WTC11 (cell line): ENCODE data around the gene FEN1. TPM values are rescaled to one million over a fixed set of nuclear protein-coding genes. Genes with fewer than 3 reads are reported as not detected.

Experiments used
- ATAC-seq: fragments of 200-7000 bp; cut with Tn5 transposase; 2 replicates; pipeline ENCODE4 v1.10.0; 2021; ENCODE audit warnings: mild to moderate bottlenecking, moderate library complexity
- CTCF ChIA-PET: fragments of 300-600 bp; sonication (Branson Sonifier 250); formaldehyde crosslinking; loops from one replicate; lab custom pipeline; 2021; ENCODE audit warnings: antibody characterized with exemption; lab: Charles Lee
- POLR2A ChIA-PET: fragments of 350-600 bp; sonication (Branson Sonifier 250); formaldehyde crosslinking; loops from one replicate; lab custom pipeline; 2021; ENCODE audit warnings: antibody characterized with exemption; lab: Charles Lee
- DNase-seq: peaks from one replicate; pipeline ENCODE4 v3.0.0; 2021; ENCODE audit warnings: low spot score
- H3K27ac Mint-ChIP-seq: 2 replicates; pipeline ENCODE4 v1.8.0; 2021; ENCODE audit warnings: mixed read lengths
- H3K27me3 Mint-ChIP-seq: 2 replicates; pipeline ENCODE4 v1.8.0; 2021; ENCODE audit warnings: low read depth, mild to moderate bottlenecking, moderate library complexity, mixed read lengths
- H3K36me3 Mint-ChIP-seq: 2 replicates; pipeline ENCODE4 v1.8.0; 2021; ENCODE audit warnings: mixed read lengths
- H3K4me1 Mint-ChIP-seq: 2 replicates; pipeline ENCODE4 v1.8.0; 2022; ENCODE audit warnings: mixed read lengths
- H3K4me3 Mint-ChIP-seq: 2 replicates; pipeline ENCODE4 v1.8.0; 2021; ENCODE audit warnings: mild to moderate bottlenecking, moderate library complexity, mixed read lengths
- H3K9me3 Mint-ChIP-seq: 2 replicates; pipeline ENCODE4 v1.8.0; 2021; ENCODE audit warnings: mixed read lengths
- ATF6 ChIP-seq: sonication (generic); formaldehyde crosslinking; IDR thresholded peaks from 2 replicates; pipeline ENCODE4 v1.8.1; 2023; ENCODE audit warnings: mild to moderate bottlenecking, missing genetic modification reagents
- FOXP4 ChIP-seq: sonication (generic); formaldehyde crosslinking; IDR thresholded peaks from 2 replicates; pipeline ENCODE4 v1.8.0; 2022; ENCODE audit warnings: mild to moderate bottlenecking, missing genetic modification reagents
- GABPB1 ChIP-seq: sonication (generic); formaldehyde crosslinking; IDR thresholded peaks from 2 replicates; pipeline ENCODE4 v1.8.1; 2023; ENCODE audit warnings: mild to moderate bottlenecking, missing genetic modification reagents
- GRHL2 ChIP-seq: fragments of 250-450 bp; sonication (Bioruptor Pico); IDR thresholded peaks from 2 replicates; pipeline ENCODE4 v1.8.0; 2022; ENCODE audit warnings: mild to moderate bottlenecking, moderate library complexity; ENCODE audit not compliant: insufficient replicate concordance, severe bottlenecking
- GTF2I ChIP-seq: fragments of 250-450 bp; sonication (Bioruptor Pico); conservative IDR thresholded peaks from 2 replicates; pipeline ENCODE4 v1.4.0; 2021; ENCODE audit warnings: mild to moderate bottlenecking
- HMGA2 ChIP-seq: fragments of 250-450 bp; sonication (Bioruptor Pico); IDR thresholded peaks from 2 replicates; pipeline ENCODE4 v1.4.0; 2021; ENCODE audit warnings: mild to moderate bottlenecking, moderate library complexity
- MLX ChIP-seq: sonication (generic); formaldehyde crosslinking; IDR thresholded peaks from 2 replicates; pipeline ENCODE4 v1.8.1; 2023; ENCODE audit warnings: mild to moderate bottlenecking, missing genetic modification reagents, moderate library complexity
- NR3C1 ChIP-seq: sonication (generic); formaldehyde crosslinking; conservative IDR thresholded peaks from 2 replicates; pipeline ENCODE4 v1.8.1; 2023; ENCODE audit warnings: low read depth, mild to moderate bottlenecking, missing genetic modification reagents
- PRDM15 ChIP-seq: sonication (generic); formaldehyde crosslinking; IDR thresholded peaks from 2 replicates; pipeline ENCODE4 v1.8.0; 2022; ENCODE audit warnings: missing genetic modification reagents
- PRRX2 ChIP-seq: fragments of 250-450 bp; sonication (Bioruptor Pico); IDR thresholded peaks from 2 replicates; pipeline ENCODE4 v1.8.0; 2021; ENCODE audit warnings: mild to moderate bottlenecking
- SOX15 ChIP-seq: fragments of 250-450 bp; sonication (Bioruptor Pico); IDR thresholded peaks from 2 replicates; pipeline ENCODE4 v1.9.0; 2021; ENCODE audit warnings: mild to moderate bottlenecking
- STAT6 ChIP-seq: sonication (generic); formaldehyde crosslinking; conservative IDR thresholded peaks from 2 replicates; pipeline ENCODE4 v1.8.1; 2023; ENCODE audit warnings: mild to moderate bottlenecking, low read depth, missing genetic modification reagents, moderate library complexity
- TP53 ChIP-seq: sonication (generic); formaldehyde crosslinking; IDR thresholded peaks from 2 replicates; pipeline ENCODE4 v1.8.1; 2023; ENCODE audit warnings: mild to moderate bottlenecking, missing genetic modification reagents
- ZNF138 ChIP-seq: sonication (generic); formaldehyde crosslinking; conservative IDR thresholded peaks from 2 replicates; pipeline ENCODE4 v1.8.1; 2022; ENCODE audit warnings: mild to moderate bottlenecking, moderate library complexity, missing genetic modification reagents
- ZNF416 ChIP-seq: fragments of 250-450 bp; sonication (Bioruptor Pico); IDR thresholded peaks from 2 replicates; pipeline ENCODE4 v1.9.0; 2021; ENCODE audit warnings: mild to moderate bottlenecking, inconsistent platforms
- ZNF423 ChIP-seq: fragments of 250-450 bp; sonication (Bioruptor Pico); IDR thresholded peaks from 2 replicates; pipeline ENCODE4 v2.1.2; 2022; ENCODE audit warnings: mild to moderate bottlenecking, moderate library complexity
- ZNF425 ChIP-seq: fragments of 250-450 bp; sonication (Bioruptor Pico); conservative IDR thresholded peaks from 2 replicates; pipeline ENCODE4 v1.9.0; 2021; ENCODE audit warnings: mild to moderate bottlenecking
- ZNF671 ChIP-seq: fragments of 250-450 bp; sonication (Bioruptor Pico); IDR thresholded peaks from 2 replicates; pipeline ENCODE4 v1.8.0; 2021; ENCODE audit warnings: mild to moderate bottlenecking
- ZSCAN18 ChIP-seq: fragments of 250-450 bp; sonication (Bioruptor Pico); IDR thresholded peaks from 2 replicates; pipeline ENCODE4 v2.1.2; 2022; ENCODE audit warnings: mild to moderate bottlenecking, moderate library complexity
- total RNA-seq: library from RNA; stranded (reverse); gene quantifications from 3 replicates; pipeline ENCODE4 v1.2.3, GENCODE V29; 2021

Gene FEN1
- total RNA-seq, 1 experiment from 2014 or later = 96.3 TPM

- no peak overlapping the region for H3K27ac Mint-ChIP-seq
- peak overlapping the region; percentile 77 for H3K4me3 Mint-ChIP-seq
- no peak for TF ChIP-seq HMGA2
- no peak for TF ChIP-seq ZNF425
- TF ChIP-seq GTF2I (CRISPR knock-in tag) = no peak
- TF ChIP-seq ZNF416 (CRISPR knock-in tag) = no peak
- TF ChIP-seq NR3C1 (CRISPR knock-in tag) = no peak
- TF ChIP-seq STAT6 (CRISPR knock-in tag) = no peak
- no peak for TF ChIP-seq ZNF138 (CRISPR knock-in tag)
- TF ChIP-seq ZSCAN18 = no peak
- TF ChIP-seq GRHL2 (CRISPR knock-in tag) = no peak
- no peak for TF ChIP-seq TP53 (CRISPR knock-in tag)
- no peak for TF ChIP-seq SOX15 (CRISPR knock-in tag)
- TF ChIP-seq ZNF423 (CRISPR knock-in tag) = no peak
- TF ChIP-seq GABPB1 (CRISPR knock-in tag) = no peak
- no peak for TF ChIP-seq ATF6 (CRISPR knock-in tag)
- TF ChIP-seq, all 79 proteins: peak for 0
- no peaks in the 10 kb centered on the region for H3K36me3 Mint-ChIP-seq
- ChIA-PET CTCF (interaction anchor here (0.6 to 3.5 kb wide), 18 partner anchors 8 to 1164 kb away, joined by 3 to 23 read pairs (median 4); no protein-coding TSS in a partner anchor), POLR2A (no interaction called here)
- H3K27me3 Mint-ChIP-seq = peaks cover 37% of the 10 kb centered on the region
- ATAC-seq (no peak), DNase-seq (no peak)
- H3K4me1 Mint-ChIP-seq = peaks cover 30% of the 10 kb centered on the region
- no peaks in the 10 kb centered on the region for H3K9me3 Mint-ChIP-seq
Observed at GRCh38 chr11:61753672-61754071, 39.0 kb upstream of the FEN1 start.

GRCh38 chr11:61754534-61755482 is 37.9 kb upstream of the FEN1 start:
- DNase-seq (no peak), ATAC-seq (no peak)
- peaks cover 22% of the 10 kb centered on the region for H3K4me1 Mint-ChIP-seq
- peaks cover 34% of the 10 kb centered on the region for H3K27me3 Mint-ChIP-seq
- POLR2A ChIA-PET = no interaction called here
- H3K9me3 Mint-ChIP-seq = no peaks in the 10 kb centered on the region
- H3K36me3 Mint-ChIP-seq = no peaks in the 10 kb centered on the region
- no peak overlapping the region for H3K27ac Mint-ChIP-seq
- no peak overlapping the region for H3K4me3 Mint-ChIP-seq
- CTCF ChIA-PET = interaction anchor here (0.8 to 3.5 kb wide), 5 partner anchors 11 to 33 kb away, joined by 3 to 23 read pairs (median 8); no protein-coding TSS in a partner anchor
- TF ChIP-seq FOXP4 (CRISPR knock-in tag) = no peak
- no peak for TF ChIP-seq PRDM15 (CRISPR knock-in tag)
- no peak for TF ChIP-seq PRRX2 (CRISPR knock-in tag)
- no peak for TF ChIP-seq MLX (CRISPR knock-in tag)
- no peak for TF ChIP-seq SOX15 (CRISPR knock-in tag)
- no peak for TF ChIP-seq ZNF671 (CRISPR knock-in tag)
